Calu3 (cell line): ENCODE results near the gene TMEM131L. TPM values are rescaled to one million over a fixed set of nuclear protein-coding genes. Genes with fewer than 3 reads are reported as not detected.

Experiments used
- BruUV-seq: library from RNA; stranded (reverse); fragments of 400-500 nt; replicated peaks from 2 replicates; lab custom pipeline; 2021; lab: Mats Ljungman, UMichigan
- CTCF ChIA-PET: fragments of 300-600 bp; sonication (Branson Sonifier 250); formaldehyde crosslinking; loops from one replicate; lab custom pipeline; 2022; ENCODE audit warnings: antibody characterized with exemption; lab: Charles Lee
- DNase-seq: peaks from one replicate; pipeline ENCODE4 v3.0.0; 2022
- H3K27ac Mint-ChIP-seq: one replicate; pipeline ENCODE4 v1.8.0; 2022; ENCODE audit warnings: mixed read lengths; ENCODE audit not compliant: unreplicated experiment
- H3K27me3 Mint-ChIP-seq: one replicate; pipeline ENCODE4 v1.8.0; 2022; ENCODE audit warnings: mixed read lengths; ENCODE audit not compliant: unreplicated experiment
- H3K36me3 Mint-ChIP-seq: one replicate; pipeline ENCODE4 v1.8.0; 2022; ENCODE audit warnings: mild to moderate bottlenecking, moderate library complexity, mixed read lengths; ENCODE audit not compliant: insufficient read depth, unreplicated experiment
- H3K4me1 Mint-ChIP-seq: one replicate; pipeline ENCODE4 v1.8.0; 2022; ENCODE audit warnings: mild to moderate bottlenecking, low read depth, mixed read lengths; ENCODE audit not compliant: unreplicated experiment
- H3K4me3 Mint-ChIP-seq: one replicate; pipeline ENCODE4 v1.8.0; 2022; ENCODE audit warnings: mild to moderate bottlenecking, low read depth, moderate library complexity, mixed read lengths; ENCODE audit not compliant: unreplicated experiment
- H3K9me3 Mint-ChIP-seq: one replicate; pipeline ENCODE4 v1.8.0; 2022; ENCODE audit warnings: low read depth, mixed read lengths; ENCODE audit not compliant: unreplicated experiment
- CTCF ChIP-seq: fragments of 200-600 bp; IDR thresholded peaks from one replicate; pipeline ENCODE4 v1.8.0; 2022; ENCODE audit warnings: antibody characterized with exemption; ENCODE audit not compliant: unreplicated experiment
- intact Hi-C: fragments of 100-400 bp; cut with micrococcal nuclease; formaldehyde crosslinking; loops from one replicate; pipeline ENCODE4 v1.10.0; 2022; ENCODE audit not compliant: unreplicated experiment
- total RNA-seq: library from RNA; stranded (reverse); gene quantifications from 2 replicates; pipeline ENCODE4 v1.2.3, GENCODE V29; 2022

The TMEM131L gene
- total RNA-seq, 1 experiment from 2014 or later = 9.4 TPM

- H3K27me3 Mint-ChIP-seq = no peaks in the 10 kb centered on the region
- TF ChIP-seq CTCF = no peak
- no peaks in the 10 kb centered on the region for H3K9me3 Mint-ChIP-seq
- no peaks in the 10 kb centered on the region for H3K4me1 Mint-ChIP-seq
- H3K4me3 Mint-ChIP-seq = no peak overlapping the region
- no TSS peak for BruUV-seq
- CTCF ChIA-PET = no interaction called here
- H3K27ac Mint-ChIP-seq = no peak overlapping the region
- H3K36me3 Mint-ChIP-seq = no peaks in the 10 kb centered on the region
- intact Hi-C loops = no loop called here
- no peak for DNase-seq
These were observed 157.3 kb downstream of the TMEM131L start for GRCh38 chr4:153623491-153623890.

- CTCF ChIA-PET = no interaction called here
- intact Hi-C loops = no loop called here
- Mint-ChIP-seq H3K9me3 (no peaks in the 10 kb centered on the region), H3K27ac (no peak overlapping the region), H3K4me3 (no peak overlapping the region), H3K27me3 (no peaks in the 10 kb centered on the region), H3K4me1 (no peaks in the 10 kb centered on the region), H3K36me3 (no peaks in the 10 kb centered on the region)
- no TSS peak for BruUV-seq
- DNase-seq = no peak
- no peak for TF ChIP-seq CTCF
These were observed 162.7 kb downstream of the TMEM131L start for GRCh38 chr4:153628796-153629315.

- CTCF ChIA-PET = no interaction called here
- no TSS peak for BruUV-seq
- H3K27ac Mint-ChIP-seq = no peak overlapping the region
These were observed 163.6 kb downstream of the TMEM131L start for GRCh38 chr4:153629776-153630175.

GRCh38 chr4:153634738-153635353 is 168.7 kb downstream of the TMEM131L start:
- DNase-seq = peak; percentile 14
- peak; percentile 40 for TF ChIP-seq CTCF
- BruUV-seq = no TSS peak
- no peaks in the 10 kb centered on the region for H3K9me3 Mint-ChIP-seq
- intact Hi-C loops = loop anchor here (1.0 kb wide), 1 partner anchor 115 kb away; no protein-coding TSS in a partner anchor
- no peaks in the 10 kb centered on the region for H3K27me3 Mint-ChIP-seq
- peaks cover 6% of the 10 kb centered on the region for H3K36me3 Mint-ChIP-seq
- H3K27ac Mint-ChIP-seq = no peak overlapping the region
- CTCF ChIA-PET = interaction anchor here (1.3 kb wide), 1 partner anchor 115 kb away, joined by 4 read pairs; no protein-coding TSS in a partner anchor
- no peak overlapping the region for H3K4me3 Mint-ChIP-seq
- no peaks in the 10 kb centered on the region for H3K4me1 Mint-ChIP-seq

More at GRCh38 chr4:153629776-153630175, 163.6 kb downstream of the TMEM131L start:
- Mint-ChIP-seq H3K4me3 (no peak overlapping the region), H3K4me1 (no peaks in the 10 kb centered on the region), H3K36me3 (no peaks in the 10 kb centered on the region), H3K9me3 (no peaks in the 10 kb centered on the region), H3K27me3 (no peaks in the 10 kb centered on the region)
- no peak for TF ChIP-seq CTCF
- no peak for DNase-seq
- intact Hi-C loops = no loop called here
